LNCAP (cell line): ENCODE data around the gene PTP4A2.

Experiments
- CTCF ChIP-seq: fragments of 450-650 bp; IDR thresholded peaks from 2 replicates; pipeline ENCODE4 v1.5.1; 2017; ENCODE audit warnings: mild to moderate bottlenecking

Gene PTP4A2

GRCh38 chr1:31871703-31872102, 66.5 kb downstream of the PTP4A2 start:
- TF ChIP-seq CTCF = no peak

GRCh38 chr1:31870086-31870736, 68.0 kb downstream of the PTP4A2 start:
- no peak for TF ChIP-seq CTCF

GRCh38 chr1:31869449-31869848, 68.7 kb downstream of the PTP4A2 start:
- TF ChIP-seq CTCF = no peak

GRCh38 chr1:31868862-31869261, 69.3 kb downstream of the PTP4A2 start:
- no peak for TF ChIP-seq CTCF

GRCh38 chr1:31867546-31867945, 70.6 kb downstream of the PTP4A2 start:
- no peak for TF ChIP-seq CTCF

- no peak for TF ChIP-seq CTCF
These were observed 71.6 kb downstream of the PTP4A2 start for GRCh38 chr1:31866450-31867032.

- no peak for TF ChIP-seq CTCF
These were observed 72.3 kb downstream of the PTP4A2 start for GRCh38 chr1:31865728-31866449.
